A549 (cell line): ENCODE results near the gene ZCCHC10. TPM values are rescaled to one million over a fixed set of nuclear protein-coding genes. Genes with fewer than 3 reads are reported as not detected.

ENCODE experiments used
- ATAC-seq, 2 experiments: fragments of 200-7000 bp in 1 of 2; fragments of >200 bp in 1 of 2; cut with Nextera tagmentation in 1 of 2; cut with Tn5 transposase in 1 of 2; 3 replicates each; pipeline versions ENCODE4 v1.8.0 to v1.9.1; 2018 to 2020; ENCODE audit warnings: mild to moderate bottlenecking in 1 of 2, moderate library complexity in 1 of 2
- CTCF ChIA-PET: fragments of 300-600 bp; sonication (Branson Sonifier 250); formaldehyde crosslinking; extraction: SDS; loops from one replicate; lab custom pipeline; 2021; ENCODE audit warnings: antibody characterized with exemption, inconsistent platforms; lab: Yijun Ruan, JAX
- POLR2A ChIA-PET: fragments of 350-600 bp; formaldehyde crosslinking; extraction: SDS; loops from one replicate; lab custom pipeline; 2021; ENCODE audit warnings: antibody characterized with exemption, inconsistent platforms; lab: Yijun Ruan, JAX
- DNase-seq, 2 experiments: peaks; one replicate each; pipeline versions ENCODE4 v3.0.0 to v3.0.0-alpha.2; 2011 to 2016; ENCODE audit warnings: low read depth in 1 of 2, low spot score in 1 of 2
- FAIRE-seq: peaks from 2 replicates; lab custom pipeline; 2011; peaks lifted over from hg19 to GRCh38; lab: Jason Lieb, UNC
- H3K27ac ChIP-seq, 2 experiments: fragments of >200 bp; sonication (Bioruptor Twin); formaldehyde crosslinking; 3 replicates each; pipeline ENCODE4 v1.5.1; 2016 to 2017
- H3K4me1 ChIP-seq: fragments of >200 bp; sonication (Bioruptor Twin); formaldehyde crosslinking; 3 replicates; pipeline ENCODE4 v1.6.1; 2016
- H3K4me2 ChIP-seq: fragments of >200 bp; sonication (Bioruptor Twin); formaldehyde crosslinking; 3 replicates; pipeline ENCODE4 v1.6.1; 2016
- H3K4me3 ChIP-seq: fragments of >200 bp; sonication (Bioruptor Twin); formaldehyde crosslinking; 3 replicates; pipeline ENCODE4 v1.5.1; 2016
- H3K9me3 ChIP-seq: fragments of >200 bp; sonication (Bioruptor Twin); formaldehyde crosslinking; 3 replicates; pipeline ENCODE4 v1.6.1; 2016
- ATOH8 ChIP-seq: fragments of 250-450 bp; sonication (Bioruptor Pico); IDR thresholded peaks from 2 replicates; pipeline ENCODE4 v1.5.0; 2020; ENCODE audit warnings: low read depth, mild to moderate bottlenecking, moderate library complexity
- CBX8 ChIP-seq: fragments of 200-600 bp; sonication (generic); IDR thresholded peaks from 2 replicates; pipeline ENCODE4 v1.6.1; 2016
- CHD2 ChIP-seq: fragments of 150-350 bp; IDR thresholded peaks from 2 replicates; pipeline ENCODE4 v1.6.1; 2014; ENCODE audit warnings: low read length; ENCODE audit not compliant: partially characterized antibody
- CTCF ChIP-seq: fragments of >200 bp; sonication (Bioruptor Twin); formaldehyde crosslinking; IDR thresholded peaks from 3 replicates; pipeline ENCODE4 v1.5.1; 2016
- EHF ChIP-seq: fragments of 250-450 bp; sonication (Bioruptor Pico); IDR thresholded peaks from 2 replicates; pipeline ENCODE4 v1.5.0; 2020; ENCODE audit warnings: mild to moderate bottlenecking
- ELK1 ChIP-seq: fragments of 150-350 bp; IDR thresholded peaks from 2 replicates; pipeline ENCODE4 v1.6.1; 2014; ENCODE audit warnings: low read depth, mild to moderate bottlenecking, low read length
- FOSB ChIP-seq: fragments of 250-450 bp; sonication (Bioruptor Pico); IDR thresholded peaks from 2 replicates; pipeline ENCODE4 v1.5.0; 2020; ENCODE audit warnings: mild to moderate bottlenecking, moderate library complexity
- FOSL2 ChIP-seq, 2 experiments: fragments of 450-650 bp in 1 of 2; fragments of >200 bp in 1 of 2; sonication (Bioruptor Twin) in 1 of 2; formaldehyde crosslinking; IDR thresholded peaks; 2 replicates each; pipeline versions ENCODE4 v1.5.0 to v1.6.1; 2016 to 2020; ENCODE audit warnings: mild to moderate bottlenecking in 1 of 2, moderate library complexity in 1 of 2
- GATA3 ChIP-seq: IDR thresholded peaks from 2 replicates; pipeline ENCODE4 v1.6.1; 2012; ENCODE audit warnings: borderline replicate concordance
- HOXA7 ChIP-seq: fragments of 250-450 bp; sonication (Bioruptor Pico); IDR thresholded peaks from 2 replicates; pipeline ENCODE4 v1.5.0; 2020; ENCODE audit warnings: mild to moderate bottlenecking, moderate library complexity
- HOXB13 ChIP-seq: fragments of 250-450 bp; sonication (Bioruptor Pico); IDR thresholded peaks from 2 replicates; pipeline ENCODE4 v1.5.0; 2020; ENCODE audit warnings: low read depth, mild to moderate bottlenecking, moderate library complexity
- JUN ChIP-seq, 2 experiments: fragments of >200 bp; sonication (Bioruptor Twin); formaldehyde crosslinking; IDR thresholded peaks; 2 replicates in 1 of 2; 3 replicates in 1 of 2; pipeline ENCODE4 v1.6.1; 2016 to 2017
- MAFK ChIP-seq: fragments of 450-650 bp; IDR thresholded peaks from 2 replicates; pipeline ENCODE4 v1.6.1; 2014; ENCODE audit not compliant: partially characterized antibody
- MAZ ChIP-seq: fragments of 150-350 bp; IDR thresholded peaks from 2 replicates; pipeline ENCODE4 v1.6.1; 2014; ENCODE audit warnings: antibody characterized with exemption, low read depth, low read length, borderline replicate concordance
- MYC ChIP-seq: IDR thresholded peaks from 2 replicates; pipeline ENCODE4 v1.6.1; 2012; ENCODE audit warnings: mild to moderate bottlenecking, inconsistent platforms, low read length, improper control_type of control experiment, borderline replicate concordance
- POLR2AphosphoS2 ChIP-seq: conservative IDR thresholded peaks from 2 replicates; pipeline ENCODE4 v1.6.1; 2012; ENCODE audit warnings: low read length, improper control_type of control experiment, inconsistent platforms
- REST ChIP-seq: fragments of 200-600 bp; sonication (generic); IDR thresholded peaks from 2 replicates; pipeline ENCODE4 v1.6.1; 2016; ENCODE audit warnings: antibody characterized with exemption, mild to moderate bottlenecking, moderate library complexity
- SMC3 ChIP-seq: fragments of >200 bp; sonication (Bioruptor Twin); formaldehyde crosslinking; IDR thresholded peaks from 3 replicates; pipeline ENCODE4 v1.6.1; 2018; ENCODE audit warnings: inconsistent platforms
- TFCP2L1 ChIP-seq: fragments of 250-450 bp; sonication (Bioruptor Pico); IDR thresholded peaks from 2 replicates; pipeline ENCODE4 v1.5.0; 2021; ENCODE audit warnings: mild to moderate bottlenecking
- USF2 ChIP-seq: fragments of 450-650 bp; IDR thresholded peaks from 2 replicates; pipeline ENCODE4 v1.6.1; 2014; ENCODE audit warnings: antibody characterized with exemption
- ZC3H11A ChIP-seq: fragments of 450-650 bp; IDR thresholded peaks from 2 replicates; pipeline ENCODE4 v1.6.1; 2014; ENCODE audit warnings: antibody characterized with exemption, mild to moderate bottlenecking
- ZFP36 ChIP-seq: fragments of 450-650 bp; IDR thresholded peaks from 2 replicates; pipeline ENCODE4 v1.6.1; 2014; ENCODE audit warnings: borderline replicate concordance; ENCODE audit not compliant: partially characterized antibody
- ZNF302 ChIP-seq: fragments of 250-450 bp; sonication (Bioruptor Pico); IDR thresholded peaks from 2 replicates; pipeline ENCODE4 v1.9.0; 2021; ENCODE audit warnings: inconsistent platforms, mild to moderate bottlenecking, moderate library complexity
- ZSCAN20 ChIP-seq: fragments of 250-450 bp; sonication (Bioruptor Pico); IDR thresholded peaks from 2 replicates; pipeline ENCODE4 v1.8.0; 2022; ENCODE audit warnings: mild to moderate bottlenecking, moderate library complexity
- WGBS: methylation state at CpG from one replicate; pipeline ENCODE4 v1.1.6; 2017; ENCODE audit errors: missing lambda C conversion rate; 5-methylcytosine and 5-hydroxymethylcytosine counted together
- polyA plus RNA-seq, 4 experiments: library from polyadenylated mRNA; depleted of rRNA in 3 of 4; stranded (reverse); fragments of >200 nt; fragmentation: RNase III in 1 of 4; extraction: RNeasy Plus Mini Kit Qiagen cat#74134 plus additional on column Dnase treatment in 1 of 4; gene quantifications; 2 replicates in 3 of 4; 3 replicates in 1 of 4; pipeline ENCODE4 v1.2.3, GENCODE V29; 2011 to 2017

ZCCHC10 gene
- polyA plus RNA-seq, 2 of the 4 experiments (the other 2 are of a cell fraction): 28.3 to 45.7 TPM

- TF ChIP-seq REST (no peak), POLR2AphosphoS2 (no peak), MYC (no peak), CHD2 (no peak), JUN (IDR thresholded peaks at IDR 0.05) (no peak), ATOH8 (CRISPR knock-in tag) (no peak)
These were observed 73.5 kb downstream of the ZCCHC10 start (continued) for GRCh38 chr5:132952829-132953228.

- Histone ChIP-seq H3K9me3 (no peaks in the 10 kb centered on the region), H3K4me1 (peaks cover 21% of the 10 kb centered on the region), H3K27ac (no peak overlapping the region), H3K4me2 (no peak overlapping the region), H3K4me3 (no peak overlapping the region)
- ChIA-PET POLR2A (no interaction called here), CTCF (interaction anchor here (0.6 to 1.4 kb wide), 2 partner anchors 10 to 108 kb away, joined by 3 to 5 read pairs; no protein-coding TSS in a partner anchor)
- WGBS: 96% methylated on average over 2 of the region's 2 CpGs
- DNase-seq (no peak), FAIRE-seq (no peak), ATAC-seq (no peak)
- TF ChIP-seq ZNF302 (CRISPR knock-in tag) (no peak), MAFK (no peak), EHF (no peak), ELK1 (no peak), USF2 (no peak), FOSB (CRISPR knock-in tag) (no peak), FOSL2 (IDR thresholded peaks at IDR 0.05) (no peak), FOSL2 (CRISPR knock-in tag; IDR thresholded peaks at IDR 0.05) (no peak), MYC (no peak), HOXB13 (CRISPR knock-in tag) (no peak), MAZ (no peak), CTCF (no peak), CBX8 (no peak), ZC3H11A (no peak), ZSCAN20 (CRISPR knock-in tag) (no peak), HOXA7 (no peak), REST (no peak), GATA3 (no peak), TFCP2L1 (CRISPR knock-in tag) (no peak), ZFP36 (no peak), SMC3 (no peak)
These were observed 74.5 kb downstream of the ZCCHC10 start for GRCh38 chr5:132951897-132952296.
